ENCODE results near the gene DNAH9.

The DNAH9 gene

DNA sequence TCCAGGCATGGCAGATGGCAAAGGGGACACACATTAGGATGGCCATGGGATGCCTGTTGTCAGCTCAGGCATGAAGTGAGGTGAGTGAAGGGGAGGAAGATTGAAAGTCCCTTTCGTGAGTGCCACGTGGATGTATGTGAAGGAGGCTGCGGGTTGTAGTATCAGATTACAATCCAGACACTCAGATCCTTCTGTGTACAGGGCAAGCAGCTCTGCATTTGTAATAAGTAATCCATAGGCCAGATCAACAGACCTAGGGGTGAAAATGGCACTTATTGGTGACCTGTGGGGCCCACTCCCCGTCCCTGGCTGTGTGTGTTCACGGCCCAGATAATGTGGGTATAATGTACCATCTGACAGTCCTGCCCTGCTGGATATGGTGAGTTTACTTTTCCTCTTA, 159.5 kb downstream of the DNAH9 start:
- no peak for DNase-seq (ENCODE audit: low read depth)

DNA sequence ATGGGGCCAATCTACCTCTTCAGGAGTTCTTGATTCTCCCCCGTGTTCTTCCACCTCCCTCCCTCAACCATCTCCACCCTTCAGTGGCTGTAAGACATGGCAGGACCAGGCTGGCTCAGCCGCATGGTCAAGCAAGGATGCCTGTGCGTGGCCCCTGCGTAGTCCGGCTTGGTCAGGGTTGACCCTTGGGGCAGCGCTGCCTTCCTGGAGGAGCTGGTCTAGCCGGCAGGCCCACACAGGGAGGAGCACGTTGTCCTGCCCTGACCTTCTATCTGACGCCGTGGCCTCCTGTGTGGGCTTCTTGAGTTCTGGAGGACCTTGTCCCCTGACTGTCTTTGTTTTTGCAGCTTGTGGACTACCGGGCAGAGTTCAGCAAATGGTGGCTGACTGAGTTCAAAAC, 169.8 kb downstream of the DNAH9 start:
- DNase-seq (ENCODE audit: low read depth): no peak

DNA sequence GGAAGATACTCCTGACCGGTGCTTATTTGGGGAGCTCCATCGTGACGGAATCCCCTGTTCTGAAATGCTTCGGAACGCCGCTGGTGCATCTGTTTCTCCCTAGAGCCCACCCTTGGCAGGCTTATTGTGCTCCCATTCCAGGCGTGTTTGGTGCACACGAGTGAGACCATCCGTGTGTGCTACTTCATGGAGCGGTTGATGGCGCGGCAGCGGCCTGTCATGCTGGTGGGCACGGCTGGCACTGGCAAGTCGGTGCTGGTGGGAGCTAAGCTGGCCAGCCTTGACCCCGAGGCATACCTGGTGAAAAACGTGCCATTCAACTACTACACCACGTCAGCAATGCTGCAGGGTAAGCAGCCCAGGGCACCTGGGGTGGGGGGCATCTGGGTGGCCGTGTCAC, 170.7 kb downstream of the DNAH9 start:
- no peak for DNase-seq (ENCODE audit: low read depth)

DNA sequence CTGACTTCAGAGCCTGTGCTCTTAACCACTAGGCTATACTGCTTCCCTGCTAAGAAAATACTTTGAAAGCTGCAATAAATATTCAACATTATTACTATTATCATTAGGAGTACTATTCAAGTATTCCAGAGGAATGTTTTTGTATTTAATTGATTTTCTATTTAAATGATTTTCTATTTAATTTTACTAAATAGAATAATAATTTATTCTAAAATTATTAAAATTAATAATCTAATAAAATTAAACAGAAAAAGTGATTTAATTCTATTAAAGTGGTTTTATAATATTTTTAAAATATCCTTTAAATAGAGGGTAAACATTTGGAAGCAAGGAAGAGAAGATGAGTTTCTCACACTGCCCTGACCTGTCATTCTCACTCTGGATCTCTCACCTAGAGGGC, 173.8 kb downstream of the DNAH9 start:
- no peak for DNase-seq (ENCODE audit: low read depth)

DNA sequence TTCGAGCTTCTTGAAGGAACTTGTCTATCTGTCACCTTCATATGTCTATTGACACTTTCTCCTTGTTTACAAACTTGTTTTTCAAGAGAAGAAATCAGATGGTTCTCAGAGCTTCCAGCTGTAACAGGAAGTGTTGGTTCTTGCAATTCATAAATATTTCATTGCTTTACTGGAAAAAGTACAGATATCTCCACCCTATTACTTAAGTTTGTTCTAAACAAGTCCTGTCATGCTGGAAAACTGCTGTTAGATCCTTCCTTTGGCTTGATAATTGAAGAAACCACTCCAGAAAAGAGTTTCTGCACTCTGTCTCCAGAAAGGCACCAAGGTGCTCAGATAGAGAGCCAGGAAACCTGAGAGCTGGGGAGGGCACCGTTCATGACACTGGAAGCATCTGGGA, 181.6 kb downstream of the DNAH9 start:
- no peak for DNase-seq (ENCODE audit: low read depth)

DNA sequence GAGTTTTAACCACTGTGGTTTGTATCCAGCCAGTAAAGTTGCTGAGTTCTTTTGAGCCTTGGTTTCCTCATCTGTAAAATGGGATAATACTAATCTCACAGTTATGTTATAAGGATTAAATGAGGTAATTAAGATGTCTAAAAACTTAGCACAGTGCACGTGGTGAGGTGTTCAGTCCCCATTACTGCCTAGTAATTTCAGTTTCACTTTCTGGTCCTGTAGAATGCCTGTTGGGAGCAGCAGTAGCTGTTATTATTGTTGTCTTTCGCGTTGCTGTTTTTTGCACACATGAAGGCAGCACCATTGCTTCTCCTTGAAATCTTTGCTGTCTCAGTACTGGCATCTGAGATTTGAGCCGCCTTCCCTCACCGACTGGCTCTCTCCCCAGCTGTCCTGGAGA, 182.4 kb downstream of the DNAH9 start:
- DNase-seq (ENCODE audit: low read depth): no peak

DNA sequence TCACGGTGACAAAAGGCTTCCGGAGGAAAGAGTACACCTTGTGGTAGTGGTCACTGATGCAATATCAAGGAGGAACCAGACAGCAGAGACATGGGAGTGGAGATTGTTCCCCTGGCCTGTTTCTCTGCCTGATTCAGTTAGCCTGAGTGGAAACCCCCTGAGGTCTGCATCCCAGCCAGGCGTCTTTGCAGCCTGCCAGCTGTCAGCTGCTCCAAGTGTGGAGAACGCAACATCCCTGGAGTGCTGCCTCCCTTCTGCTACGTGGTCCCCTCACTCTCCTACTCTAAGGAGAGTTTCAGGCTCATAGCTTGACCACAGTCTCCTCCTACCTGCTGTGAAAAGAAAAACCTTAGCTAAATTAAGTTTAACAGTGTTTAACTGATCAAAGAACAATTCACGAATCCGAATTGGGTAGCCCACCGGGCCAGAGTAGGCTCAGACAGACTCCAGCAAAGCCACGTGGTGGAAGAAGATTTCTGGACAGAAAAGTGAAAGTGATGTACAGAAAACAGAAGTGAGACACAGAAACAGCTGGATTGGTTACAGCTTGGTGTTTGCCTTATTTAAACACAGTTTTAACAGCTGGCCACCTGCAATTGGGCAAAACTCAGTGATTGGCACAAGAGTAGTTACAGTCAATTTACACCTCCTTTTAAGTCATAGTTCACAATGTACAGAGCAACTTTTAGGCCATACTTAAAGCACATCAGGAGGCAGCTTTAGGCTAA, 188.6 kb downstream of the DNAH9 start:
- no peak for DNase-seq (ENCODE audit: low read depth)

DNA sequence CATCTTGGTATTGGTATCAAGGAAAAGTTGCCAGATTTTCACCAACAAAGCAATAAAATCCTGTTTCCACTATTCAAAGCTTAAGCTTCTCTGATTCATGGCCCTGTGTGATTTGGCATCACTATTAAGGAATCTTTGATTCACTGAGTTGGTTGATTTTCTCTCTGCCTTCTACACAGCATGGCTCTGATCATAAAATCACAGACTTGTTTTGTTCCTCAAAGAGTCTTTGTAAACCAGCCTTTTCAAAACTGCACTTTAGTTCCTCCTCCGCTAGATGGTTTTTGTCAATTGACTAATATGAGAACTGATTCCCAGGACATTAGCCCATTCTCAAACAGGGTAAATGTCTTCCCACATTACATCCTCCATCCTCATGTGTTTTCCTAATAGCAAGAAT, 197.6 kb downstream of the DNAH9 start:
- DNase-seq (ENCODE audit: low read depth): no peak

DNA sequence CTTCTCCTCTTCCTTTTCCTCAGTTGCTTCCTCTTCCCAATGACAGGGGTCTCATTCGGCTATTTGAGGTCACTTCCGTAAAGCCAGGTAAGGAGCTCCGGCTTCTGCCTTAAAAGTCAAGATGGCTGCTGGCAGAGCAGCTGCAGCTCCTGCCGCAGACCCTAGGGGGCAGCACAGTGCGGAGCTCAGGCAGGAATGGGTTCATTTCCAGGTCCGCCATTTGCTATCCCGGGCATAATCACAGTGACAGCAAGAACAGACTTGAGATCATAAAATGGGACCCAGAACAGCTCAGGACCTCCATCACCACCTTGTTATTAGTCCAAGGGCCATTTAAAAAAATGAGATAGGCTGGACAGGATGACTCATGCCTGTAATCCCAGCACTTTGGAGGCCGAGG, 199.5 kb downstream of the DNAH9 start:
- DNase-seq (ENCODE audit: low read depth): no peak

DNA sequence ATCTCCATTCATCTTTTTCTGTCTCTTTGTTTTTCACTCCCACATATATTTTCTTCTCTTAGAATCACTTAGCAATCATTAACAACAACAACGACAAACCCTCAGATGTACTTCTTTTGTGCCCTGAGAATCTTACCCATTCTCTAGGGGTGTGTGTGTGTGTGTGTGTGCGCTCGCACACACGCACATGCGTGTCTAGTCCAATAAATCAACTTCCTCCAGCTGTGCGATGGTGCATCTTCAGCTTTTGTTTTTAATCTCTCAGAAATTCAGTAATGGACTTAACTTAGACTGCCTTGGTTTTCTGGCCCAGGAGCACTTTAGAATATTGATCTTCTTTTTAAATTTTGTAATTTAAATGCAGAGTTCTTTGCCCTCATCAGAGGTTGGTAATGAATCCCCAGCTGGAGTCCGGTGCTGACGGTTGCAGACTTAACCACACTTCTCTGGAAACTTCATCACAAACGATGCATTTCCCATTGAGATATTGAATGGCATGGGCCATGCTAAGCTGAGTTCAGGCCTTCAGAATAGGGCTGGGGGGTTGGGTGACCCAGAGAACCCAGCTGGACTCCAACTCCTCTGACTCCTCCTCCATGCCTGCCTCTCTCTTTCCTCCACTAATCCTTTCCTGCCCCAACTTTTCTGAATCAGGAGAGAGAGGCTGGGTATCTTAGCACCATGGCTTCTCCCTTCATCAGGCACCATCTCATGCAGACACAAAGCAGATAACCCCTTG, 205.1 kb downstream of the DNAH9 start:
- no peak for DNase-seq (ENCODE audit: low read depth)

DNA sequence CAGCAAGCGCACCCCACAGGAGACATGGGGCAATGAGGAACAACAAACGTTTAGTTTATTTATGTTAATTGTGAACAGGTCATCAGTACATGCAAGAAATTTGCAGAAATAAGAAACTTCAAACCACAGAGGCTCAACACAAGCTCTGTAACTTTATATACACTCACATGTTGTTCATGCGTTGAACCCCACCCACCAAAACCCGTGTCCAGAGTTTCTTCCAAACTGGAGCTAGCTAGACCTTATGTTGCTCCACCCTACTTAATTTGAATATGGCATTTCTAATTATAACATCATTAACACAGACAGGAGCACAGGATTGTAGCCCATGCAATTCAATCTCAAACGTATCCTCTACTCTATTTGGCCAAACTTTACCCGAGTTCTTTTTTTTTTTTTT, 206.9 kb downstream of the DNAH9 start:
- DNase-seq (ENCODE audit: low read depth): no peak

DNA sequence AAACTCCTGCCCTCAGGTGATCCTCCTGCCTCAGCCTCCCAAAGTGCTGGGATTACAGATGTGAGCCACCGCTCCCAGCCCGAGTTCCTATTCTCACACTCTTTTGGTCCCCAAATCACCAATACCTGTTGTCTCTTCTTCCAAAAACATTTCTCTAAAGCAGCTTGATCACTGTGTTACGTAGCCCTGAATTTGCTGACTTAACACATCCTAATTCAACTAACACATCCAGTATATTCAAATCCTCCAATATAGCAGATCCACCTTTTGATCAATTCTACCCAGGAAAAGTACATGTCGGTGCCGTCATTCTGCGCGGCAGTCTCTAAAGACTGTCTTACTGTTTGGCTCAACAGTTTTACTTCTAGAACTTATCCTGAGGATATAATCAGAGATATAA, 207.7 kb downstream of the DNAH9 start:
- no peak for DNase-seq (ENCODE audit: low read depth)

DNA sequence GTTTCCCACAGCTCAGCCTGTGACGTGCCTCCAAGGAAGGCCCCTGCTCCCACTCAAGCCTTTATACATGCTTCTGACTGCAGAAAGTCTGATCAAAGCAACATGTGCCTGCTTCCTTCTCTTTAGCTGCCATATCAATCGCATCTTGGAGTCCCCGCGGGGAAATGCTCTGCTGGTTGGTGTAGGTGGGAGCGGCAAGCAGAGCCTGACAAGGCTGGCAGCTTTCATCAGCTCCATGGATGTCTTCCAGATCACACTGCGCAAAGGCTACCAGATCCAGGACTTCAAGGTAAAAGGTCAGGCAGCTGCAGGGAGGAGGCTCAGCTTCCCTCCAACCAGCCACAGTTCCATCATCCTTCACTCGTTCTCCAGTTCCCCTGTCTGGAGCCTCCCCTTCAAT, 209.3 kb downstream of the DNAH9 start:
- no peak for DNase-seq (ENCODE audit: low read depth)

DNA sequence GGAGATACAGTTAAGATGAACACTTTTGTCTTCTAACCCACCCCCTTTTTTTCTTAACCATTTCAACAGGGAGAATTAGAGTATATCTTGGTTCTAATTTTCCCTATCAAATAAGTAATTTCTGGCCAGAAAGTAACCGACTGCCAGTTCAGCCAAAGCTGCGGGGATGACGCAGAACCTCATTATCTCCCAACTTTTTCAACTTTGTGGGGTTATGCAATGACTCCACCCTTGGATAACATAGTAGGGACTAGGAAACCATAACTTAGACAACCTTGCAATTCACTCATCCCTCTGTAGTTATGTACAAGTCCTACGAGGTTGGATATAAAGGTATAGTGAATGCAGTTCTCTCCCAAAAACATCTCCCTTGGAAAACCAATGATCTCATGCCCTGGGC, 215.0 kb downstream of the DNAH9 start:
- DNase-seq (ENCODE audit: low read depth): no peak

DNA sequence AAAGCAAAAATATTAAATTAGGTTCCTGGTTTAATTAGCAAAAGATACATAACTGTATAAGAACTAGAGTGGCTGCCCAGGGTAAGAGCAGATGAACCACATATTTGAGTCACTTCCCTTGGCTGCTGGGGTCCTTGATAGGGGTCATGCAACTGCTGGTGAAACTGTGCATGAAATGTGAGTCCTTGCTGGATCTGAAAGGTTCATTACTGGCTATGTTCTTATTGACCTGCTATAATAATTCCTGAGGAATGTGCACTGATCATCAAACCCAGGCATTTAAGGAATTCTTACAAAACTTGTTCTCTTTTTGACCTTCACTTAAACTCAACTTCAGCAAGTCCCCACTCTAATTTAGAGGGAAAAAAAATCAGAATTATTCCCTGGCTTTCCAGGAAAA, 215.6 kb downstream of the DNAH9 start:
- DNase-seq (ENCODE audit: low read depth): no peak

DNA sequence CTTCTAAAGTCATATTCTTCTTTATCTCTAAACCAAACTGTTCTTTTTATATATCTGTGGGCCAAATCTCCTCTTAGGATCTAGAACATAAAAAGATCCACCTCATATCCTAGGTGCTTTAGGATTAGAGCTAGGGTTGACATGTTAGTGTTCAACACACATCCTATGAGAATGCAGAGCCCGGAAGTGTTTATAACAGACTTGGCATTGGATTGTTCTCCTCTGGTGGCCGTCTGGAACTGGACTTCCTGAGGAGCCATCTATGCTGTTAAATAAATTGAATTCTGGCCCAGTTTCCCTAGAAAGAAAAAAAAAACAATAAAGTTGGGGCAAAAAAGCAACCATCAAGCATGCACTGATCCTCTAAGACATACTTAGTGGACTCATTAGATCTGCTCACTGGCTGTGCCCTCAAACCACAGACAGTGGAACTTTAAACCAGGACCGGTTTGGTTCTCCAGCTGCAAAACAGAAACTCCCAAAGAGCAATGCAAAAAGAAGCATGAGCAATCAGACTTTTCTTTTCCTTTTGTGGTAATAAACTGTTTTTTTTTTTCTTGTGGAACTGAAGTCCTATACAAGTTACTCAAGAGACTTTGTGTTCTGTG, 216.5 kb downstream of the DNAH9 start:
- DNase-seq (ENCODE audit: low read depth): no peak

DNA sequence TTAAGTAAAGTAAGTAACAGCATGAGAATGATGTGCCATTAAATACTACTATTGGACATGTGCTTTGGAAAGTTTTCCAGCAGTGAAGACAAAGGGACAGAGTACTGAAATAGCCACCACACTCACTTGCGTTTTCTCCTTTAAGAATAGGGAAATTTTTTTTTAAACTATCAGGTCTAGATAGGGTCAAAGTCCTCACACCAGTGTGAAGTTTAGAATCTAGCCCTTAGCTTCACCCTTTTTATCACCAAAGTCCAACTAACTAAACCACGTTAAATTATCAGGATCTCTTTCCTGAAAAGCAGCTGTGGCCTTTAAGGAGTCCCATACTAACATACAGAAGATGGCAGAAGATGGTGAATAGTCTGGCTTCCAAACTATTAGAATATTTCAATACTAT, 218.1 kb downstream of the DNAH9 start:
- DNase-seq (ENCODE audit: low read depth): no peak

DNA sequence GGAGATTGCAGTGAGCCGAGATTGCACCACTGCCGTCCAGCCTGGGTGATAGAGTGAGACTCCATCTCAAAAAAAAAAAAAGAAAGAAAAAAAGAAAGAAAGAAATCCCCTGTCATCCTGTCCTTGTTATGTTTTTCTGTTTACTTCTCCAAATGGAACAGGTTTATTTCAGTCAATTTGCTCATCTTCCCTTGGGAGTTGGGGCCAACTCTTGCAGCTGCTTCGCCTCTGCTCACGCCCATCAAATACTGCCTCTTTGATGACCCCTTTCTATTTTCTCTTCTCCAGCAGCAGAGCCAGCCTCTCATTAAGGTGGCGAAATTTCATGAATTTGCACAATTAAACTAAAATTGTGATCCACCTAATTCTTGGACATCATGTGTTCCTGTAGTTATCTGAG, 225.6 kb downstream of the DNAH9 start:
- no peak for DNase-seq (ENCODE audit: low read depth)

DNA sequence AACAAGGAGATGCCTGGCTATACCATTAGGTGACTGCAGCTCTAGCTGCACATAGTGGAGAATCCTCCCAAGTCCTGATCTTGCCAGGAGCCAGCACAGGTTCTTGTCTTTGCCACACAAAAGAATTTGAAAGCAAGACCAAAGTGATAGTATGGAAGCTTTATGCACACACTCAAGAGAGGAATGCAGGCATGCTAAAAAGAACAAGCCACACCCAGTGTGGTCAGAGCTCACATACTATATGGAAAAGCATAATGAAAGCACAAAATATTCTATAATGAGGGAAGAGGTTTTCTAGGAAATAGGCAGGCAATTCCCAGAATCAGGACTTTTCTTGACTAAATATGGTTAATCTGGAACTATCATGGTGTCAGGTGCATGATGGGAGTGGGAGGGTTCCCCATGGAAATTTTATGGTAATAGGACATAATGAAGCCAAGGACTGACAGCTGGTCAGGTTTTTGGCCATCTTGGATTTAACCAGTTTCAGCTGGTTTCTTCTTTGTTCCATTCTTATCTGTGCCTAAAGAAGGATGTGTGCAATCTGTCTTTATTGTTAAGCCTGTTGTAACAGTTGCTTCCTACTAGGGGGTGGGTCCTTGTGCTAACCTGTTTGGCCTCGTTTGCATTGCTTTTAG, 227.4 kb downstream of the DNAH9 start:
- no peak for DNase-seq (ENCODE audit: low read depth)

DNA sequence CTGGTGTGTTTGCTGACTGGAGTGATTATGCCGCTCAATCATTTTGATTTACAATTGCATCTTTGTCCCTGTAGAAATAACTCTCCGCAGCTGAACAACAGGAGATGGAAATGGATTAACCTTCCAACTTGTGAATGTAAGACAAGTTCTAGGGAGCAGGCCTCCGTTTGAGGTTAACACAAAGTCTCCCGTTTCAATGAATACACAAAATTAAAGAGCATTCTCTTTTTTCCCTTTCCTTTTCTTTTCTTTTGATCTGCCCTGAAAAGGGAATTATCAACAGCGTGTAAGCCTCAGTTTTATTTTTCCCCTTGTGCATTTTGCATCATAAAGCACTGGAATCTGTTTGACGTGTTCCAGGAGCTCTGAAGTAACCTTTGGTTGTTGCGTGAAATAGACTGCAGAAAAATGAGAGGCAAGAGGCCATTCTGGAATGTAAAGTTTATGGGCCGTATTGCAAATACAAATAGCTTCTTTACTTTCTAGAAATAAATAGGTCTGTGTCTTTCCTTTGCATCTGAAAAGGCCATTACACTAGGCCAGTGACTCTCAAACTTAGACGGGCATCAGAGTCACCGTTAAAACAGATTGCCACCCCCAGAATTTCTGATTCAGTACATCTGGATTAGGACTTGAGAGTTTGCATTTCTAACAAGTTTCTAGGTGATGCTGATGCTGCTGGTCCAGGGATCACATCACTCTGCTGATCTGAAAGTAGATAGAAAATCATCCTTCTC, 234.3 kb downstream of the DNAH9 start:
- DNase-seq (ENCODE audit: low read depth): no peak

DNA sequence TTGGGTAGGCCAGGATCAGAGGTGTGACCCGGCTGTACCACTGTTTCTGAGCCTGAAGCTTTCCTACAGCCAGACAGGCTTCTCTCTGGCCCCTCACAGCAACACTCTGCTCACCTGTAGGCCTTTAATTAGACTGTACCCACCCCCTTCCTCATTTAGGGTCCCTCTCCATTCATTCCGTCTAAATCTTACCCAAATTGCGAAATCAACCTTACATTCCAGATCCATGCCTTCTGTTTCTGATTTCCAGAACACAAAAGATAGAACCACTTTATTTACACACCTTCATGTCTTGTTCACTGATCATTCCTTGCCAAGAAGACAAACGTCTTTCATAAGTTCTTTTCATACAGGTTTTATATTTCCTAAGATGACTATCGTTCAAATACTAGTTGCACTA, 238.2 kb downstream of the DNAH9 start:
- DNase-seq (ENCODE audit: low read depth): no peak

DNA sequence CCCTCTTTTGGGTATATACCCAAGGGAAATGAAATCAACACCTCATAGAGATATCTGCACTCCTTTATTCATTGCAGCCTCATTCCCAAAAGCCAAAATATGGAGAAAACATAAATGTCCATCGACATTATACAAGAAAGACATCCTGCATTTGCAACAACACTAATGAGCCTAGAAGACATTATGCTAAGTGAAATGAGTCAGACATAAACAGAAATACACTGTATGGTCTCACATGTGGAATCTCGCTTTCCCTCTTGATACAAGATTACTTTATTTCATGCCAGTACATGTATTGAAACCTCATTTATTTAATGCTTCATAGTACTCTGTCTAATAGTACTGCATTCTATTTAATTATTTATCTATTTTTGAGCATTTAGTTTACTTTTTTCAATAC, 241.8 kb downstream of the DNAH9 start:
- DNase-seq (ENCODE audit: low read depth): no peak

Measured in activated T-helper 9 cell treated with anti-CD3 and anti-CD28 coated beads, Interleukin-2, amount 50 U/mL, for 16 hours (primary cell).